ENCODE results near the gene LYRM9. TPM values are rescaled to one million over a fixed set of nuclear protein-coding genes. Genes with fewer than 3 reads are reported as not detected.
"Not testable (repeated sequence)": the region's sequence is repeated elsewhere in the genome, so short reads cannot be mapped to it uniquely, and the experiment has no call there.

LYRM9 gene
- total RNA-seq, 1 experiment from 2014 or later = 5.9 TPM

DNA sequence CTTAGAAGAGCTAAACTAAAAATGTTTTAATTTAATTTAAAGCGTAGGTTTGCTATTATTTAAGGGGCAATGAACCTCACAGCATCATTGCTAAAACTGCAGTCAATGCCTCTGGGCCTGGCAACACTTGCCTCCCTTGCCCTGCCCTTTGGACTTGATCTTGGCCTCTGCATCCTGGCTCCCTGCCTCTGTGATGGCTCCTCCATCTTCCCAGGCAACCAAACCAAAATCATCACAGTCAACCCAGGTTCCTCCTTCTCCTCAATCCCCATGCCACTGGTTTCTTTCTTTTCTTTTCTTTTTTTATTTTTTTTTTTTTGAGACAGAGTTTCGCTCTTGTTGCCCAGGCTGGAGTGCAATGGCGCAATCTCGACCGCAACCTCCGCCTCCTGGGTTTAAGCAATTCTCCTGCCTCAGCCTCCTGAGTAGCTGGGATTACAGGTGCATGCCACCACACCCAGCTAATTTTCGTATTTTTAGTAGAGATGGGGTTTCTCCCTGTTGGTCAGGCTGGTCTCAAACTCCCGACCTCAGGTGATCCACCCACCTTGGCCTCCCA is 6.7 kb downstream of the LYRM9 start:
- not testable (repeated sequence) for DNase-seq (ENCODE audit: low spot score)
- in situ Hi-C loops (cut with HindIII; ENCODE audit: low sequenced_read_pairs) = loop anchor here (25.0 kb wide), 1 partner anchor 99 kb away; no protein-coding TSS in a partner anchor

- in situ Hi-C loops (cut with HindIII; ENCODE audit: low sequenced_read_pairs) = loop anchor here (25.0 kb wide), 1 partner anchor 95 kb away; no protein-coding TSS in a partner anchor
- no peak for DNase-seq (ENCODE audit: low spot score)
Measured at GRCh38 chr17:27882162-27882840, 10.9 kb downstream of the LYRM9 start.

- in situ Hi-C loops (cut with HindIII; ENCODE audit: low sequenced_read_pairs) = loop anchor here (25.0 kb wide), 1 partner anchor 93 kb away; no protein-coding TSS in a partner anchor
- DNase-seq (ENCODE audit: low spot score) = peak; percentile 86
Measured at GRCh38 chr17:27879987-27880608, 13.1 kb downstream of the LYRM9 start.

DNA sequence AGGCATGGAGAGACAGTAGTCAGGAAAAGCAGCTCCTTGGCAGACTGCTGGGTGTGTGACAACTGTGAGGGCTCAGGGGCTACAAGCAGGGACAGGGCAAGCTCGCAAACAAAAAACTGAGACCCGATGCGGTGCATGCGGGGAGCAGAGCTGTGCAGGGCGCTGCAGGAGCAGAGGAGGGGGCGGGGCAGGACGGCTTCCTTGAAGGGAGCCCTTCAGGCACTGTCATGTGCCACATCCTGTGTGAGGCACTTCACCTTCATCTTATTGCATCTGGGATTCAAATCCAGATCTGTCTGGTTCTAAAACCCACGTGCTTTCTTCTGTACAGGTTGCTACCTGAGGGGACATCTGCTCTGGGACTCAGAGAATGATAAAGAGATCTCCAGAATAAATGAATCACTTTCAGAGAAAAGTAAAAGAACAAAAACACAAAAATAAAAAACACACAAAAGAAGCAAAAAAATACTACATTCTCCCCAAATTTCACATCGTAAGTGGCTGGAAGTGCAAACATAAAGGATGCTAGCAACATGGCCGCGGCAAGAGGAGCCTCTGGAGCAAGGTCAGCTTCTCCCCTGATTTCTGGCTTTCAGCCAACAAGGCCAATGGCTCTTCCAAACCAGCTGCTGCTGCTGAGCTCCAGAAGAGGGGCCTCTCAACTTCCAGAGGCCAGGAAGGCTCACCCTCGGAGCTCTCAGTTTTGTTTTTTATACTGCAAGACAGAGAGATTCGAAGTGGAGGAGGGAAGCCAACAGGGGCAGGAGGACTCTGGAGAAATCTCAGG is 14.2 kb downstream of the LYRM9 start:
- peak; percentile 7 for DNase-seq (ENCODE audit: low spot score)
- in situ Hi-C loops (cut with HindIII; ENCODE audit: low sequenced_read_pairs) = loop anchor here (25.0 kb wide), 1 partner anchor 92 kb away; no protein-coding TSS in a partner anchor

- in situ Hi-C loops (cut with HindIII; ENCODE audit: low sequenced_read_pairs) = no loop called here
- no peak for DNase-seq (ENCODE audit: low spot score)
Measured at GRCh38 chr17:27873746-27874145, 19.4 kb downstream of the LYRM9 start.

DNA sequence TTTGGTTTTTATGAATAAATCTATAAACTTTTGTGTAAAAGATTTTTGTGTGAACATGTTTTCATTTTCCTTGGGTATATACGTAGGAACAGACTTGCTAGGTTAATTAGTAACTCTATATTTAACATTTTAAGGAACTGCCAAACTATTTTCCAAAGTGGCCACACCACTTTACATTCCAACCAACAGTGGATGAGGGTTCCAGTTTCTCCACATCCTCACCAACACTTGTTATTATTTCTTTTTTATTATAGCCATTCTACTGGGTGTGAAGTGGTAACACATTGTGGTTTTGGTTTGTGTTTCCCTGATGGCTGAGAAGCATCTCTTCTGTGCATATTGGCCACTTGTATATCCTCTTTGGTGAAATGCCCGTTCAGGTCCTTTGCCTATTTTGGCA is 20.0 kb downstream of the LYRM9 start:
- in situ Hi-C loops (cut with HindIII; ENCODE audit: low sequenced_read_pairs) = no loop called here
- no peak for DNase-seq (ENCODE audit: low spot score)

- DNase-seq (ENCODE audit: low spot score) = no peak
- in situ Hi-C loops (cut with HindIII; ENCODE audit: low sequenced_read_pairs) = no loop called here
Measured at GRCh38 chr17:27872776-27873175, 20.4 kb downstream of the LYRM9 start.

DNA sequence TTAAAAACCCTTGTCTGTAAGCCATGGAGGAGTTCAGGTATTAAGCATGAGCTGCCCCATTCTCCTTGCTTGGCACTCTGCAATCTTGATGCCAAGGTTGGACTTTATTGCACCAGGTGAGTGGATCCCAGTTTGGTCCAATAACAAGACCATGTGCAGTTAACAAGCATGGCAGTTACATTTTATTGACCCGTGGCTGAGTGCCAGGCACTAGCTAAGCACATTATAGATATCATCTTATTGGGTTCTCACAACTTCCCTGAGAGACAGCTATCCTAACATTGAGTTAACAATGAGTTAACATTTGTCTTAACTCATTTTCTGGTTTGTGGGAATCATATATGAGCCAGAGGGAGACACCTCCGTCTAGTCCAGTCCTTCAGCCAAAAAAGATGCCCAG is 21.8 kb downstream of the LYRM9 start:
- DNase-seq (ENCODE audit: low spot score) = no peak
- in situ Hi-C loops (cut with HindIII; ENCODE audit: low sequenced_read_pairs) = no loop called here

DNA sequence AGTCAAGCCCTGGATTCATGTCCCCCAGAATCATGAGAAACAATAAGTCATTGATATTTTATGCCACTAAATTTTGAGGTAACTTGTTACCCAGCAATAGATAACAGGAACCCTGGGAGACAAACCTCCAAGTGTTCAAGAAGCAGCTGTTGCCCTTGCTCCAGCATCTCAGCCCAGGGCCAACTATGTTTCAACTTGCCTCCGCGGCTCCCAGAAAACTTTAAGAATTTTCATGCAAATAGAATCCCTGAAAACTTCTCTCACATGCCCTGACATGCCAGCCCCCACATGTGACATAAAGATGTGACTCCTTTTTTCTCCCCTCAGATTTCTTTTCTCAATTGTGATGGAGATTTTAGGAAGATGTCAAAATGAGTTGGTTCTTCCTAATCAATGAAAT is 22.8 kb downstream of the LYRM9 start:
- in situ Hi-C loops (cut with HindIII; ENCODE audit: low sequenced_read_pairs) = no loop called here
- no peak for DNase-seq (ENCODE audit: low spot score)

GRCh38 chr17:27868565-27868964 is 24.6 kb downstream of the LYRM9 start:
- in situ Hi-C loops (cut with HindIII; ENCODE audit: low sequenced_read_pairs) = no loop called here
- DNase-seq (ENCODE audit: low spot score) = no peak

DNA sequence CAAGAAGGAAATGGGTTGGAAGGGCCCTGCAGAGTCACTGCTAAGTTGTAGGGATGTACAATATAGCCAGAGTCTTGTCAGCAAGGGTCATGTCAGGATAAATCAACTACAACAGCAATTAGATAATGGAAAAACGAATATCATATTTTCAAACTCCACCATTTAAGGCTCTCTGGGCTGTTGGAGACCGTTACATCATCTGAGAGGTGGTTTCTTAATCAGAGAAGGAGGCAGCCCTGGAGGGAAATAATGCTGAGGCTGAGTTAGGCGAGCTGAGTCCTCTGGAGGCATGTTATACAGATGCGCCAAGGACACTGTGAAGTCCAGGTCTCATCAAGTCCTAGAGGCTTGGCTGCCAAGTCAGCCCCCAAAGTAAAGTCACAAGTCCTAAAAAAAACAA is 30.3 kb downstream of the LYRM9 start:
- in situ Hi-C loops (cut with HindIII; ENCODE audit: low sequenced_read_pairs) = no loop called here
- no peak for DNase-seq (ENCODE audit: low spot score)

- DNase-seq (ENCODE audit: low spot score) = peak; percentile 91
- in situ Hi-C loops (cut with HindIII; ENCODE audit: low sequenced_read_pairs) = no loop called here
Measured at GRCh38 chr17:27862004-27862403, 31.2 kb downstream of the LYRM9 start.

DNA sequence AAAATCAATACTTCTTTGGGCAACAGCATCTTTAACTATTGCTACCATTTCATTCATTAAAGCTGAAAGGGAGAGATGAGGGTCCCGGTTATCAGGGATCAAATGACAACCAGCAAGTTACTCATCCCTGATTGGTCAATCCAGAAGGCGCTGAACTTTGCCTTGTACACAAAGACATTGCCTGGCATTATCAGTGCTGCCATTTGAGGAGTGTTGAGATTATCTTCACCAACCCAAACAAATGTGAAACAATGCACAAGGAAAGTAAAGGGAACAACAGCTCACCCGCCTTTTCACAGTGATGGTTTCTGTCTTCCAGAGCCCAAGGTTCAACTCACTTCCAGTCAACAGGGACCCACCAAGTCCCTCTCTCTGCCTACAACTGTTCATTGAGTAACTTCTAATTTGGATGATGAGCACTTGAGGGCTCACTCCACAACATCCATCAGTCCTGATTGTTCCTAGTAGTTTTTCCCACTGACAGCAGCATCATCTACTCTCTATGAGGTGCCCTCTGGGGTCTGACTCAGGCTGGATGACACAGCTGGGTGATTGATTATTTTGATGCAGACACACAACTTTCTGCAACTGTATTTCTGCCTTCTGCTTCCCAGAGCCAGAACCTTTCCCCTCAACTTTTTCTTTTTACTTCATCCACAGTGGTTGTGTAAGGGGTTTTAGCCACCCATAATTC is 32.0 kb downstream of the LYRM9 start:
- no peak for DNase-seq (ENCODE audit: low spot score)
- in situ Hi-C loops (cut with HindIII; ENCODE audit: low sequenced_read_pairs) = no loop called here

DNA sequence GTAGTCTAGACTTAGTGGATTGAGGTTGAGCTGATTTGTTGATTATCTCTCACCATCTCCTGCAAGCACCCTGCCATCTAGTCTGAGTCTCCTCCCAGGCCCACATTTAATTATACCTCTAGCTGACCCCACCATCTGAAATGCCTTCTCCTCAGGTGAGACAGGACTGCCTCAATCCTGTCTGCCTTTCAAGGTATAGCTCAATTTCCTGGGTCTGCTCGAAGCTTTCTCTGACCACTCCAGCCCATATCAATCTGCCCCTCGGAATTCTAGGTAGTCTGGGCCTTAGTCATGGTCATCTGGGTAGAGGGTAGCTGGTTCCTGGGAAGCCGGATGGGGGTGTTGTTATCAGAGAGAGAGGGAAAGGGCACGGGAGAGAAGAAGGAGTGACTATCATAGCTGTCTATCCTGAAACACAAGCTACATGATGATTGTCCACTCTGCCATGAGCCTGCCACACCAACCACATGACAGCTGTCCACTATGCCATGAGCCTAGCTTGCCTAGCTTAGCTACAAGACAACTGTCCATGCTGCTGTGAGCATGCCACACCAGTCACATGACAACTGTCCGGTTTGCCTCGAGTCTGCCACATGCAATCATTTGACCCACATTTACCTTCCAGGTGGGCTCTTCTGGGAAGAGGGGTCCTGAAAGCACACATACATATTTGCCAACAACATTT is 34.4 kb downstream of the LYRM9 start:
- in situ Hi-C loops (cut with HindIII; ENCODE audit: low sequenced_read_pairs) = no loop called here

DNA sequence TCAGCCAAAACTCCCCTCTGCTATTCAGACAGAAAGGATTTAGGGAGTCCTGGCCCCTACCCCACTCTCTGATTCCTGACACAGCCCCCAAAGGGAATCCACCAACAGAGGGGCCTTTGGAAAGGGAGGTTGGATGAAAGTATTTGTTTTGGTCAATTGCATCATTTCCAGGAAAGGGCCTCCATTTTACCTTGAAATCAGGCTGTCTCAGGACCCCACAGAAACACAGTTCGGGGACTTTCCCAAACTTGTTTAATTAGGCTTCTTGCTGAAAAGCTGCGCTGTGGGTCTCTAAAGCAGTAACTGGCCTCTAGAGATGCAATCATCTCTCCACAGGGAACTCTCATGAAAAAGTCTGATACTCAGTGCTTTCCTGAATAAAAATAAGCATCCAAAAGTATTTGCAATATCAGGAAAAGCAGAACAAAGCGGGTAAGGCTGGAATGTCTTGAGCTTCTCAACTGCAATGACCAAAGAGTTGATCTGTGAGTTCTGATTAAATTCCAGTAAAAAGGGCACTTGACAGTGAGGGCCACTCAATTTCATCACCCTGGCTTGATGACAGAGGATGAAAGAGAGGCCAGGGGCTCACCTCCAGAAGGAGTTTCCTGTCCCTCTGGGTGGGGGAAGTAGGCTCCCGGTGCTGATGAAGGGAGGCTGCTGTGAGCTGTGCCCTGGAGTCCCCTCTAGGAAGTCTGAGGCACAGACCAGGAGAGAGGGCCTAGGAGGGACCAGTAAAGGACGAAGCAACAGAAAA is 36.3 kb downstream of the LYRM9 start:
- in situ Hi-C loops (cut with HindIII; ENCODE audit: low sequenced_read_pairs) = no loop called here
- no peak for DNase-seq (ENCODE audit: low spot score)

More for the DNA sequence above, 34.4 kb downstream of the LYRM9 start:
- no peak for DNase-seq (ENCODE audit: low spot score)

DNA sequence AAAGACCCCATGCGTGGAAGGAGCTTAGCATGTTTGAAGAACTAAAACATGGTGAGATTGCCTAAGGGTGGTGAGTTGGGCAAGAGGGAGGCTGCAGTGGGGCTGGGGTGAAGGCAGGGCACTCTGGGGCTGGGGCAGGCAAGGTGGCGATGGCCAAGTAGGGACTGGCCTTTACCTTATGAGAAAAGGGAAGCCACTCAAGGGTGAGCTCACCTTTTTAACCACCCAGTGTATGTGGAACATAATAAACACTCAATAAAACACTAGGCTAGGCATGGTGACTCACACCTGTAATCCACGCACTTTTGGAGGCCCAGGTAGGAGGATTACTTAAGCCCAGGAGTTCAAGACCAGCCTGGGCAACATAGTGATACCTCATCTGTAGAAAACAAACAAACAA is 37.7 kb downstream of the LYRM9 start:
- DNase-seq (ENCODE audit: low spot score) = no peak
- in situ Hi-C loops (cut with HindIII; ENCODE audit: low sequenced_read_pairs) = no loop called here

DNA sequence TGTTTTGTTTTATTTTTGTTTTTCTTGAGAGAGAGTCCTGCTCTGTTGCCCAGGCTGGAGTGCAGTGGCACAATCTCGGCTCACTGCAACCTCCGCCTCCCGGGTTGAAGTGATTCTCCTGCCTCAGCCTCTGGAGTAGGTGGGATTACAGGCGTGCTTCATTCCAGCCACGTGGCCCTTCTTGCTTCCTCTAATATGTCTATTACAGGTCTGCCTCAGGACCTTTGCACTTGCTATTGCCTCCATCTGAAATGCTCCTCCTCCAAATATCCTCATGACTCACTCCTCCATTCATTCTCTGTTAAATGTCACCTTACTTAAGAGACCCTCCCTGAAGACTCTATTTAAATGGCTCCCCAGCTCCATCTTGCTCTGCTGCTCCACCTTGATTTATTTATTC is 39.0 kb downstream of the LYRM9 start:
- DNase-seq (ENCODE audit: low spot score) = no peak
- in situ Hi-C loops (cut with HindIII; ENCODE audit: low sequenced_read_pairs) = no loop called here

DNA sequence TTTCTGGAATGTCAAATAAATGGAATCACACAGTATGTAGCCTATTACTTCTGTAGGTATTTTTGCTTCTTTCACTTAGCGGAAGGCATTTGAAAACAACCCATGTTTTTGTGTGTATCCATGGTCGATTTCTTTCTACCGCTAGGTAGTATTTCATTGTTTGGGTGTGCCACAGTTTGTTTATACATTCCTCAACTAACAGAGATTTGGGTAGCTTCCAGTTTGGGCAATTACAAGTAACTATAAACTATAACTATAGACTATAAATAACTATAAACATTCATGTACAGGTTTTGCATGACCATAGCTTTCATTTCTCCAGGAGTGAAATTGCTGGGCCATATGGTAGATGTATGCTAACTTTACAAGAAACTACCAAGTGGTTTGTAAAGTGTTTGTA is 40.1 kb downstream of the LYRM9 start:
- no peak for DNase-seq (ENCODE audit: low spot score)
- in situ Hi-C loops (cut with HindIII; ENCODE audit: low sequenced_read_pairs) = no loop called here
